MM.1S (cell line): ENCODE results near the gene CDH6.

Source experiments
- DNase-seq: peaks from one replicate; pipeline ENCODE4 v3.0.0-alpha.2; 2015
- H2AFZ ChIP-seq: fragments of 300-600 bp; sonication (generic); 2 replicates; pipeline ENCODE4 v1.6.0; 2016; ENCODE audit warnings: antibody characterized with exemption, low read length
- H3F3A ChIP-seq: fragments of 300-600 bp; sonication (generic); 2 replicates; pipeline ENCODE4 v1.6.1; 2016; ENCODE audit warnings: mild to moderate bottlenecking, antibody characterized with exemption, low read length, moderate library complexity, mixed read lengths; ENCODE audit not compliant: insufficient read depth
- H3K27ac ChIP-seq: fragments of 300-600 bp; sonication (generic); 2 replicates; pipeline ENCODE4 v1.5.1; 2016; ENCODE audit warnings: mild to moderate bottlenecking, low read length
- H3K27me3 ChIP-seq: fragments of 300-600 bp; sonication (generic); replicated peaks from 2 replicates; pipeline ENCODE4 v1.6.0; 2016; ENCODE audit warnings: low read length; ENCODE audit not compliant: insufficient read depth
- H3K36me3 ChIP-seq: fragments of 300-600 bp; sonication (generic); replicated peaks from 2 replicates; pipeline ENCODE4 v1.6.1; 2016; ENCODE audit warnings: mild to moderate bottlenecking, low read length, mixed read lengths; ENCODE audit not compliant: insufficient read depth
- H3K4me1 ChIP-seq: fragments of 300-600 bp; sonication (generic); 2 replicates; pipeline ENCODE4 v1.6.1; 2016; ENCODE audit warnings: low read length, mixed read lengths
- H3K4me2 ChIP-seq: fragments of 300-600 bp; sonication (generic); 2 replicates; pipeline ENCODE4 v1.6.0; 2016; ENCODE audit warnings: low read depth, low read length
- H3K4me3 ChIP-seq: fragments of 300-600 bp; sonication (generic); 2 replicates; pipeline ENCODE4 v1.5.1; 2016; ENCODE audit warnings: low read length, mixed read lengths
- H3K79me2 ChIP-seq: fragments of 300-600 bp; sonication (generic); 2 replicates; pipeline ENCODE4 v1.6.1; 2016; ENCODE audit warnings: mixed run types, low read length, mixed read lengths
- H3K9ac ChIP-seq: fragments of 300-600 bp; sonication (generic); 2 replicates; pipeline ENCODE4 v1.6.1; 2016; ENCODE audit warnings: low read length, mixed read lengths
- H3K9me2 ChIP-seq: fragments of 300-600 bp; sonication (generic); replicated peaks from 2 replicates; pipeline ENCODE4 v1.6.1; 2016; ENCODE audit warnings: mild to moderate bottlenecking, low read length, mixed read lengths; ENCODE audit not compliant: insufficient read depth
- H3K9me3 ChIP-seq: fragments of 300-600 bp; sonication (generic); replicated peaks from 2 replicates; pipeline ENCODE4 v1.6.1; 2016; ENCODE audit warnings: mild to moderate bottlenecking, low read length, mixed read lengths; ENCODE audit not compliant: insufficient read depth
- H4K20me1 ChIP-seq: fragments of 300-600 bp; sonication (generic); 2 replicates; pipeline ENCODE4 v1.6.1; 2016; ENCODE audit warnings: mild to moderate bottlenecking, low read length, moderate library complexity, mixed read lengths; ENCODE audit not compliant: insufficient read depth
- CTCF ChIP-seq: fragments of 300-600 bp; sonication (generic); IDR thresholded peaks from 2 replicates; pipeline ENCODE4 v1.5.1; 2016; ENCODE audit warnings: antibody characterized with exemption, low read length, mixed read lengths
- EZH2 ChIP-seq: fragments of 300-600 bp; sonication (generic); optimal IDR thresholded peaks from 2 replicates; pipeline ENCODE3; 2017; ENCODE audit warnings: low read depth, mild to moderate bottlenecking, antibody characterized with exemption, low read length, mixed read lengths
- EZH2phosphoT487 ChIP-seq: fragments of 300-600 bp; sonication (generic); IDR thresholded peaks from 2 replicates; pipeline ENCODE4 v1.6.1; 2018; ENCODE audit warnings: antibody characterized with exemption, low read length

Gene CDH6

GRCh38 chr5:31333475-31333874, 140.0 kb downstream of the CDH6 start:
- no peaks in the 10 kb centered on the region for H3K79me2 ChIP-seq
- H3K27me3 ChIP-seq, result no peaks in the 10 kb centered on the region
- no peak overlapping the region for H3K4me3 ChIP-seq
- no peaks in the 10 kb centered on the region for H3K36me3 ChIP-seq
- no peak overlapping the region for H3K27ac ChIP-seq
- H3F3A ChIP-seq, result no peaks in the 10 kb centered on the region
- TF ChIP-seq EZH2 (no peak), CTCF (no peak), EZH2phosphoT487 (no peak)
- no peaks in the 10 kb centered on the region for H3K4me1 ChIP-seq
- no peaks in the 10 kb centered on the region for H3K9me3 ChIP-seq
- H2AFZ ChIP-seq, result no peak overlapping the region
- H3K9me2 ChIP-seq, result no peaks in the 10 kb centered on the region
- no peaks in the 10 kb centered on the region for H4K20me1 ChIP-seq
- H3K4me2 ChIP-seq, result no peak overlapping the region
- no peak overlapping the region for H3K9ac ChIP-seq
- DNase-seq, result no peak

DNA sequence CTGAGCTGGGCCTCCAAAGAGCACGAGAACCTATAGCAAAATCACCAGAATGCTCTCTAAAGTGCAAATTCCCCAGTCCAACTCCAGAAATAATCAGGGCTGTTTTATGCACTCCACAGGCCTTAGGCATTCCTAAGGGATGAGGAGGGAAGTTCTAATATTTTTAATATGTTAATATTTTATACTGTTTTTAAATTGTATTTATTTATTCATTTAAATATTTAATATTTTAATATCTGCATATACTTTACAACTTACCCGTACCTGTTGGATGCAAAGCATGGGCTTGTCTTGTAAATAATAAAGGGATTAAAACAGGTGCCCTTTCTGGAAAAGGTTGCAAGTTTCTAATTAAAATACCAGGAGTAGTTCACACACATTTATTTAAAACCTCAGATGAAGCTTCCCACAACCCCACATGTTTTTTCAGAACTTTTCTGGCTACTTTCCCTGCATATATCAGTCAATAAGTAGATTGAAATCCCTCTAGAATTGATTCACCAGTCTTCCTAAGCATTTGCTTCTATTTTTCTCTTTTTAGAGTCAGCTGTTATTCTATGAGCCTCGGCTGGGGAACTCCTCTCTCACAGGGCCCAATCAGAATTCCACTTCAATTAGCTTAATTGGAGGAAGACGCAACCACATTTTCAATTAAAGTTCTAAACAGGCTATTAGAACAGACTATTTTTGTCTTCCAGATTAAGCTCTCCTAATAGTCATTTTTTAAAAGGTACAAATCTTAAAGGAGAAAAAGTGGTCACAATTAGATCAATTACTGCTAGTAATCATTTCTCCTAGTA, 140.8 kb downstream of the CDH6 start:
- Histone ChIP-seq H3K79me2 (no peaks in the 10 kb centered on the region), H3K27me3 (no peaks in the 10 kb centered on the region), H3K27ac (no peak overlapping the region), H2AFZ (no peak overlapping the region), H3K9me3 (no peaks in the 10 kb centered on the region), H3K9ac (no peak overlapping the region), H3K4me2 (no peak overlapping the region), H3K9me2 (no peaks in the 10 kb centered on the region), H3F3A (no peaks in the 10 kb centered on the region), H4K20me1 (no peaks in the 10 kb centered on the region), H3K36me3 (no peaks in the 10 kb centered on the region), H3K4me3 (no peak overlapping the region), H3K4me1 (no peaks in the 10 kb centered on the region)
- no peak for TF ChIP-seq EZH2phosphoT487
- TF ChIP-seq CTCF, result no peak
- TF ChIP-seq EZH2, result no peak
- DNase-seq, result no peak

DNA sequence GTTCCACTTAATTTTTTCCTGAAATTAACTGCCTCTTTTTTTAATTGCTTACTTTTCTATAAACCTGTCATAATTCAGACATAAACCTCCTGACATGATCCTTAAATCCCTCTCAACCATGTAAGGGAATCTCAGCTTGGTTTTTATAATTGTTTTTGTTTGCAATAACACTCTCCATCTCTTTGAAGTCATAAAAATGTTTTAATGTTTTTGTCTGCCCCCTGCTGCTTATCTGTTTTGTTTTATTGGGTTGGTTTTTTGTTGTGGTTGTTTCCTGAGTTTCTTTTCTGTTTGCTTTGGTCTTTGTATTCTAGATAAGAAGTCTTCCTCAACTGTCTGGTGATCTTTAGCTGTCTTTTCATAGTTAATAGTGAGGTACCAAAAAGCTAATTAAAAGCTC, 142.0 kb downstream of the CDH6 start:
- Histone ChIP-seq H3K4me1 (no peaks in the 10 kb centered on the region), H3K9me3 (no peaks in the 10 kb centered on the region), H3F3A (no peaks in the 10 kb centered on the region), H3K79me2 (no peaks in the 10 kb centered on the region), H3K9me2 (no peaks in the 10 kb centered on the region), H3K4me3 (no peak overlapping the region), H3K36me3 (no peaks in the 10 kb centered on the region), H3K4me2 (no peak overlapping the region), H3K27me3 (no peaks in the 10 kb centered on the region), H2AFZ (no peak overlapping the region), H3K27ac (no peak overlapping the region), H3K9ac (no peak overlapping the region), H4K20me1 (no peaks in the 10 kb centered on the region)
- DNase-seq, result no peak
- TF ChIP-seq EZH2phosphoT487, result no peak
- TF ChIP-seq EZH2, result no peak
- no peak for TF ChIP-seq CTCF
